Measurements from ENCODE around the gene SLC2A10.

Gene SLC2A10

DNA sequence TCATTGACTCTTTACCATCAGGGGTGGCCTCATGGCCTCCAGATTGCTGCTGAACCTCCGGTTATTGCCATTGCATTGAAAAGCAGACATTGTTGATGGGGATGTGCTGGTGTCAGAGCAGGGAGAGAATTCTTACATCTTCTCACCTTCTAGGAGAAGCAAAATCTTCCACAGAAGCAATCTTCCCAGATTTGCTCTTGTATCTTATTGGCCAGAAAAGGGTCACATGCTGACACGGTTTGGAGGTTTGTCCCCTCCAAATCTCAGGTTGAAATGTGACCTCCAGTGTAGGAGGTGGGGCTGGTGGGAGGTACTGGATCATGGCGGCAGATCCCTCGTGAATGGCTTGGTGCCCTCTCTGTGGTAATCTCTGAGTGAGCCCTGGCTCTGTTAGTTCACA lies 30.9 kb upstream of the SLC2A10 start:
- H2AFZ ChIP-seq (ENCODE audit: low read depth, low read length), result no peak overlapping the region
- no peak overlapping the region for H3K9ac ChIP-seq (ENCODE audit: low read length)
- no peak overlapping the region for H3K27ac ChIP-seq (ENCODE audit: low read length)
- H3K4me3 ChIP-seq (ENCODE audit: low read length), result no peak overlapping the region
- peaks cover 4% of the 10 kb centered on the region for H3K36me3 ChIP-seq (replicated peaks; ENCODE audit: low read depth, low read length)
- no peaks in the 10 kb centered on the region for H3K9me3 ChIP-seq (ENCODE audit: insufficient read depth, low read length)
- H4K20me1 ChIP-seq (ENCODE audit: insufficient read depth, low read length), result peaks cover 29% of the 10 kb centered on the region
- H3K4me2 ChIP-seq (ENCODE audit: low read length), result no peak overlapping the region
- peaks cover 25% of the 10 kb centered on the region for H3K4me1 ChIP-seq (ENCODE audit: low read length)
- H3K79me2 ChIP-seq (ENCODE audit: low read length), result 0 out of 2 replicates have a peak, but pooled peaks cover 2% of the 10 kb centered on the region
- TF ChIP-seq, protein P1, sequence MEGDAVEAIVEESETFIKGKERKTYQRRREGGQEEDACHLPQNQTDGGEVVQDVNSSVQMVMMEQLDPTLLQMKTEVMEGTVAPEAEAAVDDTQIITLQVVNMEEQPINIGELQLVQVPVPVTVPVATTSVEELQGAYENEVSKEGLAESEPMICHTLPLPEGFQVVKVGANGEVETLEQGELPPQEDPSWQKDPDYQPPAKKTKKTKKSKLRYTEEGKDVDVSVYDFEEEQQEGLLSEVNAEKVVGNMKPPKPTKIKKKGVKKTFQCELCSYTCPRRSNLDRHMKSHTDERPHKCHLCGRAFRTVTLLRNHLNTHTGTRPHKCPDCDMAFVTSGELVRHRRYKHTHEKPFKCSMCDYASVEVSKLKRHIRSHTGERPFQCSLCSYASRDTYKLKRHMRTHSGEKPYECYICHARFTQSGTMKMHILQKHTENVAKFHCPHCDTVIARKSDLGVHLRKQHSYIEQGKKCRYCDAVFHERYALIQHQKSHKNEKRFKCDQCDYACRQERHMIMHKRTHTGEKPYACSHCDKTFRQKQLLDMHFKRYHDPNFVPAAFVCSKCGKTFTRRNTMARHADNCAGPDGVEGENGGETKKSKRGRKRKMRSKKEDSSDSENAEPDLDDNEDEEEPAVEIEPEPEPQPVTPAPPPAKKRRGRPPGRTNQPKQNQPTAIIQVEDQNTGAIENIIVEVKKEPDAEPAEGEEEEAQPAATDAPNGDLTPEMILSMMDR (IDR thresholded peaks at IDR 0.05; ENCODE audit: low read depth, low read length), result no peak
- no peak for TF ChIP-seq EZH2phosphoT487 (IDR thresholded peaks at IDR 0.05; ENCODE audit: low read depth)
- no peaks in the 10 kb centered on the region for H3K27me3 ChIP-seq (ENCODE audit: low read depth, low read length)

DNA sequence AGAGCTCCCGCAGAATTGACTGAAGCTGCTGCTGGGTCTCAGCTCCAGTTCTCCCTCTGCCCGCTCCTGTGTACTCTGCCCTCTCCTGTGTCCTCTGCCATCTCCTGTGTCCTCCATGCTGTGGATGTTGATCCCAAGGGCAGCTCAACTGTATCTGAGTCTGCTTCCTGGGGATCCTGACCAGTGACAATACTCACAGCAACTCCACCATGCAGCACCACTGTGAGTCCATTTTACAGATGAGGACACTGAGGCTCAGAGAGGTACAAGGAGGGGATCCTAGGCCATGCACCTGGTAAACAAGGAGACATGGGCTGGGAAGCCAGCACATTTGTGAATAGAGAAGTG lies 28.8 kb upstream of the SLC2A10 start:
- Histone ChIP-seq H3K36me3 (replicated peaks; ENCODE audit: low read depth, low read length) (peaks cover 20% of the 10 kb centered on the region), H3K79me2 (ENCODE audit: low read length) (peaks cover 20% of the 10 kb centered on the region), H4K20me1 (ENCODE audit: insufficient read depth, low read length) (peaks cover 45% of the 10 kb centered on the region), H3K9ac (ENCODE audit: low read length) (no peak overlapping the region), H3K27me3 (ENCODE audit: low read depth, low read length) (no peaks in the 10 kb centered on the region), H3K4me2 (ENCODE audit: low read length) (no peak overlapping the region), H2AFZ (ENCODE audit: low read depth, low read length) (no peak overlapping the region), H3K27ac (ENCODE audit: low read length) (no peak overlapping the region), H3K9me3 (ENCODE audit: insufficient read depth, low read length) (no peaks in the 10 kb centered on the region), H3K4me1 (ENCODE audit: low read length) (peaks cover 43% of the 10 kb centered on the region), H3K4me3 (ENCODE audit: low read length) (no peak overlapping the region)
- TF ChIP-seq, protein P1 (IDR thresholded peaks at IDR 0.05; ENCODE audit: low read depth, low read length), result no peak
- no peak for TF ChIP-seq EZH2phosphoT487 (IDR thresholded peaks at IDR 0.05; ENCODE audit: low read depth)

DNA sequence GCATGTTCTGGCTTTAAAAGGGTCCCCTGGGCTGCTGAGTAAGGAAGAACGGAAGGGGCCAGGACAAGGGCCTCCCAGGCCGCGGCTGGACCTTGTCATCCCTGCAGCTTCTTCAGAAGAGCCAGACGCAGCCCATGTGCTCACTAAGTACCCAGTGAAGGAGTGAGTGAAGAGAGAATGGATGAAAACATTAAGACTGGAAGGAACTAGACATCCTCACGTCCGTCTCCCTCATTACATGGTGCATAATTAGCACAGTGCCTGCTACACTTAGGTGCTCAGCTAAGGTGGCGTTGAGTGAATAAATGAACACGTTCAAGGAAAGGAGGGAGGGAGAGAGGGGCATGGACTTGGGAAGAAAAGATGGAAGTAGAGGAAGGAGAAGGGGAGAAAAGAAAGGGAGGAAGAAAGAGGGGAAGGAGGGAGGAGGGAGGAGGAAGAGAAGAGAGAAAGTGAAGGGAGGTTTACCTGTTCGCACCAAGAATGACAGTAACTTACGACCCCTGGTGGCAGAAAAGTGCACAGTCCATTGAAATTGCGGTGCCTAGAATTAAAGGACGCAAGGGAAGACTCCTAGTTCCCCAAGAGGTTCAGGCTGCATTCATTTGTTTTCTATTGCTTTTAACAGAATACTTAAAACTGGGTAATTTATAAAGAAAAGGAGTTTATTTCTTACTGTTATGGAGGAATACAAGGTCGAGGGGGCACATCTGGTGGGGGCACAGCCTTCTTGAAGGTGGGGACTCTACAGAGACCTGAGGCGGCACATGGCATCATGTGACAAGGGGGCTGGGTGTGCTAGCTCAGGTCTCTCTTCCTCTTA lies 28.2 kb upstream of the SLC2A10 start:
- peaks cover 26% of the 10 kb centered on the region for H3K79me2 ChIP-seq (ENCODE audit: low read length)
- TF ChIP-seq EZH2phosphoT487 (IDR thresholded peaks at IDR 0.05; ENCODE audit: low read depth), result no peak
- TF ChIP-seq, protein P1 (IDR thresholded peaks at IDR 0.05; ENCODE audit: low read depth, low read length), result peak; percentile 99
- H2AFZ ChIP-seq (ENCODE audit: low read depth, low read length), result no peak overlapping the region
- H3K4me2 ChIP-seq (ENCODE audit: low read length), result peak overlapping the region; percentile 48
- peaks cover 26% of the 10 kb centered on the region for H3K36me3 ChIP-seq (replicated peaks; ENCODE audit: low read depth, low read length)
- H3K4me1 ChIP-seq (ENCODE audit: low read length), result peaks cover 43% of the 10 kb centered on the region
- H3K27ac ChIP-seq (ENCODE audit: low read length), result peak overlapping the region; percentile 17; the same call in 1 of the 2 replicates
- H3K27me3 ChIP-seq (ENCODE audit: low read depth, low read length), result no peaks in the 10 kb centered on the region
- H3K9ac ChIP-seq (ENCODE audit: low read length), result no peak overlapping the region
- H3K9me3 ChIP-seq (ENCODE audit: insufficient read depth, low read length), result no peaks in the 10 kb centered on the region
- H4K20me1 ChIP-seq (ENCODE audit: insufficient read depth, low read length), result peaks cover 45% of the 10 kb centered on the region
- H3K4me3 ChIP-seq (ENCODE audit: low read length), result peak overlapping the region; percentile 25

GRCh38 chr20:46682063-46682821 lies 27.2 kb upstream of the SLC2A10 start:
- Histone ChIP-seq H3K27ac (ENCODE audit: low read length) (peak overlapping the region; percentile 33), H3K36me3 (replicated peaks; ENCODE audit: low read depth, low read length) (peaks cover 36% of the 10 kb centered on the region), H2AFZ (ENCODE audit: low read depth, low read length) (no peak overlapping the region), H3K4me1 (ENCODE audit: low read length) (peaks cover 43% of the 10 kb centered on the region), H3K9me3 (ENCODE audit: insufficient read depth, low read length) (no peaks in the 10 kb centered on the region), H3K9ac (ENCODE audit: low read length) (no peak overlapping the region), H3K4me2 (ENCODE audit: low read length) (peak overlapping the region; percentile 67), H3K4me3 (ENCODE audit: low read length) (0 out of 2 replicates have a peak overlapping the region, but pooled peaks have one; percentile 25), H3K79me2 (ENCODE audit: low read length) (peaks cover 36% of the 10 kb centered on the region), H4K20me1 (ENCODE audit: insufficient read depth, low read length) (peaks cover 52% of the 10 kb centered on the region), H3K27me3 (ENCODE audit: low read depth, low read length) (no peaks in the 10 kb centered on the region)
- no peak for TF ChIP-seq EZH2phosphoT487 (IDR thresholded peaks at IDR 0.05; ENCODE audit: low read depth)
- TF ChIP-seq, protein P1 (IDR thresholded peaks at IDR 0.05; ENCODE audit: low read depth, low read length), result no peak

All from OCI-LY3 (cell line).